Osteoblast (primary cell): ENCODE measurements around the gene CAPN11. TPM values are rescaled to one million over a fixed set of nuclear protein-coding genes. Genes with fewer than 3 reads are reported as not detected.

Experiments
- DNase-seq: peaks from one replicate; pipeline ENCODE4 v3.0.0; 2011; ENCODE audit warnings: low spot score, mixed read lengths; ENCODE audit not compliant: insufficient read length; ENCODE audit errors: missing footprints
- H2AFZ ChIP-seq: 2 replicates; pipeline ENCODE4 v1.6.0; 2011; ENCODE audit warnings: mild to moderate bottlenecking, low read length
- H3K27ac ChIP-seq: 2 replicates; pipeline ENCODE4 v1.5.1; 2011; ENCODE audit warnings: mild to moderate bottlenecking, low read depth, low read length, moderate library complexity
- H3K27me3 ChIP-seq: 2 replicates; pipeline ENCODE4 v1.6.0; 2012; ENCODE audit warnings: mild to moderate bottlenecking, control low read depth, inconsistent platforms, low read length, moderate library complexity; ENCODE audit not compliant: insufficient read depth
- H3K36me3 ChIP-seq: 2 replicates; pipeline ENCODE4 v1.5.1; 2011; ENCODE audit warnings: mild to moderate bottlenecking, low read length, control low read depth, moderate library complexity; ENCODE audit not compliant: insufficient read depth
- H3K4me1 ChIP-seq: 2 replicates; pipeline ENCODE4 v1.5.1; 2011; ENCODE audit warnings: mild to moderate bottlenecking, low read length, control low read depth, moderate library complexity; ENCODE audit not compliant: insufficient read depth
- H3K4me2 ChIP-seq: 2 replicates; pipeline ENCODE4 v1.6.0; 2011; ENCODE audit warnings: mild to moderate bottlenecking, low read length; ENCODE audit not compliant: insufficient read depth
- H3K4me3 ChIP-seq: fragments of 200-600 bp; sonication (generic); 3 replicates; pipeline ENCODE4 v1.5.1; 2012; ENCODE audit warnings: mild to moderate bottlenecking, low read length, inconsistent platforms; ENCODE audit not compliant: insufficient read depth
- H3K79me2 ChIP-seq: 2 replicates; pipeline ENCODE4 v1.6.0; 2012; ENCODE audit warnings: mild to moderate bottlenecking, low read length, control low read depth, inconsistent platforms; ENCODE audit not compliant: insufficient read depth
- H3K9me3 ChIP-seq: 2 replicates; pipeline ENCODE4 v1.5.1; 2011; ENCODE audit warnings: low read depth, low read length, control low read depth
- H4K20me1 ChIP-seq: 2 replicates; pipeline ENCODE4 v1.6.0; 2012; ENCODE audit warnings: mild to moderate bottlenecking, low read length, control low read depth; ENCODE audit not compliant: insufficient read depth
- total RNA-seq: library from RNA; depleted of rRNA; stranded (reverse); fragments of >200 nt; gene quantifications from 2 replicates; pipeline ENCODE4 v1.2.3, GENCODE V29; 2012
- TF ChIP-seq, protein P1 (sequence below): IDR thresholded peaks from 2 replicates; pipeline ENCODE4 v1.5.1; 2011; ENCODE audit warnings: mild to moderate bottlenecking, low read depth, low read length, moderate library complexity; ENCODE audit errors: extremely low read depth

Gene CAPN11
- not detected in 2 replicates for total RNA-seq

DNA sequence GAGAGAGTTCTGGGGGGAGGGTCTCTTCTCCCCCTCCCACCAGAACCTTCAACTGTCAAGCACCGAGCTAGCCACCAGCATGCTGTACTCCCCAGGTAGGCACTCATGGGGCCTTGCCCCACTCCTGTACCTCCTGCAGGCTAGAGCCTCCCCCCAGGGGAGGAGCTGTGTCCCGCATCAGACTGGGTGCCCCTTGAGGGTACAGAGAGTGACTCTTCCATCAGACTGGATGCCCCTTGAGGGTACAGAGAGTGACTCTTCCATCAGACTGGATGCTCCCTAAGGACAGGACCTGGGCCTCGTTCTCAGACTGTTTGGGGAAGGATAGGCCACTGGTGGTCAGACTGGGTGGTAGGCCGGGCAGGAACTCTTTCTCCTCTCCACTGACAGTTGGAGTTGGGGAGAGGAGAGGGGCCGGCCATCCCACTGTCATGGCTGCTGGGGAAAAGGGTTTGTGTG is at the start of gene CAPN11:
CAPN11 (plus strand) TSS at position 51 of the 459 bp plus-strand sequence; CDS start at position 80, 29 bp downstream.
- no peaks in the 10 kb centered on the region for H4K20me1 ChIP-seq
- H3K36me3 ChIP-seq = no peaks in the 10 kb centered on the region
- H3K27me3 ChIP-seq = peaks cover 15% of the 10 kb centered on the region
- H3K4me3 ChIP-seq = no peak within 1 kb of the TSS
- DNase-seq = no peak
- TF ChIP-seq, protein P1, sequence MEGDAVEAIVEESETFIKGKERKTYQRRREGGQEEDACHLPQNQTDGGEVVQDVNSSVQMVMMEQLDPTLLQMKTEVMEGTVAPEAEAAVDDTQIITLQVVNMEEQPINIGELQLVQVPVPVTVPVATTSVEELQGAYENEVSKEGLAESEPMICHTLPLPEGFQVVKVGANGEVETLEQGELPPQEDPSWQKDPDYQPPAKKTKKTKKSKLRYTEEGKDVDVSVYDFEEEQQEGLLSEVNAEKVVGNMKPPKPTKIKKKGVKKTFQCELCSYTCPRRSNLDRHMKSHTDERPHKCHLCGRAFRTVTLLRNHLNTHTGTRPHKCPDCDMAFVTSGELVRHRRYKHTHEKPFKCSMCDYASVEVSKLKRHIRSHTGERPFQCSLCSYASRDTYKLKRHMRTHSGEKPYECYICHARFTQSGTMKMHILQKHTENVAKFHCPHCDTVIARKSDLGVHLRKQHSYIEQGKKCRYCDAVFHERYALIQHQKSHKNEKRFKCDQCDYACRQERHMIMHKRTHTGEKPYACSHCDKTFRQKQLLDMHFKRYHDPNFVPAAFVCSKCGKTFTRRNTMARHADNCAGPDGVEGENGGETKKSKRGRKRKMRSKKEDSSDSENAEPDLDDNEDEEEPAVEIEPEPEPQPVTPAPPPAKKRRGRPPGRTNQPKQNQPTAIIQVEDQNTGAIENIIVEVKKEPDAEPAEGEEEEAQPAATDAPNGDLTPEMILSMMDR = no peak
- no peaks in the 10 kb centered on the region for H3K9me3 ChIP-seq
- H2AFZ ChIP-seq = no peak within 1 kb of the TSS
- H3K4me1 ChIP-seq = peaks cover 12% of the 10 kb centered on the region
- H3K27ac ChIP-seq = no peak within 1 kb of the TSS
- H3K79me2 ChIP-seq = no peaks in the 10 kb centered on the region
- no peak within 1 kb of the TSS for H3K4me2 ChIP-seq

- no peak overlapping the region for H3K27ac ChIP-seq
- no peak overlapping the region for H3K4me2 ChIP-seq
- H3K79me2 ChIP-seq = peaks cover 76% of the 10 kb centered on the region
- H3K27me3 ChIP-seq = no peaks in the 10 kb centered on the region
- peaks cover 11% of the 10 kb centered on the region for H3K4me1 ChIP-seq
- no peak for DNase-seq
- TF ChIP-seq, protein P1 = no peak
- H3K9me3 ChIP-seq = no peaks in the 10 kb centered on the region
- no peak overlapping the region for H3K4me3 ChIP-seq
- peaks cover 63% of the 10 kb centered on the region for H3K36me3 ChIP-seq
- no peak overlapping the region for H2AFZ ChIP-seq
- peaks cover 19% of the 10 kb centered on the region for H4K20me1 ChIP-seq
These were observed 49.4 kb upstream of the CAPN11 start for GRCh38 chr6:44109212-44109611.

DNA sequence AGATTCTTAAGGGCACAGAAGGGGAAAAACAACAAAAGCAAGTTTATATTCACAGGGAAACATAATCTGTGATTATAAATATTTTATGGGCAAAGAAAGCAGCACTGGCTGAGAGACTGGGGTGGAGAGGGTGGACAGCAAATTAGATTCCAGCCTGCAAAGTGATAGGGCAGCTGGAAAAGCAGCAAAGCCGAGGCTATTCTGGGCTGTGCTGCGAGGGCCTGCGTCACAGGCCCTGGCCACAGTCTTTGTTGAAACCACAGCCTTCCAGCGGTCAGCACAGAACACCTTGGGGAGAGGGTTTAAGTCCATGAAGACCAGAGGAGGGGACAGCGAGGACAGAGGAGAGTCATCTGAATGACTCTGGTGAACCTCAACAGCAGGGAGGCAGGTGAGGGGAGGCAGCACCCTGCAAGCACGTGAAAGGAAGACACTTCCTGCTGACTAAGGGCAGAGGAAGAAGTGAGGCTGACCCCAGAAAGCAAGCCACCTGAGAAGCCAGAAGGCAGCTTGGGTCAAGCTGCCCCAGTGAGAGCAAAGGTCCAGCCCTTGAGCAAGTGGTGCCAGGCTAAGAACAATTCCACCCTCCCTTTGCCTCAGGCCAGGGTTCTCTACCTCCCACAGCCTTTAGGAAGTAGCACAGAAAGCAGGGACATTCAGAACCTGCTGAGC is 48.5 kb upstream of the CAPN11 start:
- DNase-seq = no peak
- H4K20me1 ChIP-seq = peaks cover 13% of the 10 kb centered on the region
- peaks cover 8% of the 10 kb centered on the region for H3K4me1 ChIP-seq
- H3K9me3 ChIP-seq = no peaks in the 10 kb centered on the region
- peaks cover 76% of the 10 kb centered on the region for H3K79me2 ChIP-seq
- no peak overlapping the region for H3K4me3 ChIP-seq
- H3K27ac ChIP-seq = peak overlapping the region; percentile 19
- no peak overlapping the region for H3K4me2 ChIP-seq
- no peak overlapping the region for H2AFZ ChIP-seq
- no peaks in the 10 kb centered on the region for H3K27me3 ChIP-seq
- TF ChIP-seq, protein P1 = no peak
- H3K36me3 ChIP-seq = peaks cover 55% of the 10 kb centered on the region

DNA sequence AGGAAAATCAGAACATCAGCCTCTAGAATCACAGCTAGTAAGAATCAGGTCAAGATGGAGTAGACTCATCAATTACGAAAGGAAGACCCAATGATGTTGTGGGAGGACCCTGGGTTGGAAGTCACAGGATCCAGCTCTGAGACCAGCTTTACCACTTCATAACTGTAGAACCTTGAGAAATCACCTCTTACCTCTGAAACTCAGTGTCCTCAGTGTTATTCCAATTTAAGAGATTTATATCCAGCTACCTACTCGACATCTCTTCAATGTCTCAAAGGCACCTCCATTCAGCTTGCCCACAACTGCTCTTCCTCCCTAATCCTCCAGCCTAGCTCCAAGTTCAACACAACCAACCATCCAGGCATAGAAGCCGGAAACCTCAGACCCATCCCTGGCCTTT is 47.7 kb upstream of the CAPN11 start:
- DNase-seq = no peak
- peaks cover 12% of the 10 kb centered on the region for H3K4me1 ChIP-seq
- no peak overlapping the region for H3K4me2 ChIP-seq
- H3K4me3 ChIP-seq = no peak overlapping the region
- peaks cover 10% of the 10 kb centered on the region for H4K20me1 ChIP-seq
- H3K9me3 ChIP-seq = no peaks in the 10 kb centered on the region
- peaks cover 55% of the 10 kb centered on the region for H3K36me3 ChIP-seq
- H2AFZ ChIP-seq = no peak overlapping the region
- no peaks in the 10 kb centered on the region for H3K27me3 ChIP-seq
- peaks cover 79% of the 10 kb centered on the region for H3K79me2 ChIP-seq
- no peak overlapping the region for H3K27ac ChIP-seq
- TF ChIP-seq, protein P1 = no peak
